HG03095 (cell line): ENCODE results near the gene SPATA13.
"Not testable (repeated sequence)": the region's sequence is repeated elsewhere in the genome, so short reads cannot be mapped to it uniquely, and the experiment has no call there.

Source experiments
- ATAC-seq: cut with Tn5 transposase; IDR thresholded peaks from one replicate; pipeline ENCODE4 v1.9.1; 2021; ENCODE audit warnings: moderate library complexity; ENCODE audit not compliant: unreplicated experiment

Gene SPATA13

DNA sequence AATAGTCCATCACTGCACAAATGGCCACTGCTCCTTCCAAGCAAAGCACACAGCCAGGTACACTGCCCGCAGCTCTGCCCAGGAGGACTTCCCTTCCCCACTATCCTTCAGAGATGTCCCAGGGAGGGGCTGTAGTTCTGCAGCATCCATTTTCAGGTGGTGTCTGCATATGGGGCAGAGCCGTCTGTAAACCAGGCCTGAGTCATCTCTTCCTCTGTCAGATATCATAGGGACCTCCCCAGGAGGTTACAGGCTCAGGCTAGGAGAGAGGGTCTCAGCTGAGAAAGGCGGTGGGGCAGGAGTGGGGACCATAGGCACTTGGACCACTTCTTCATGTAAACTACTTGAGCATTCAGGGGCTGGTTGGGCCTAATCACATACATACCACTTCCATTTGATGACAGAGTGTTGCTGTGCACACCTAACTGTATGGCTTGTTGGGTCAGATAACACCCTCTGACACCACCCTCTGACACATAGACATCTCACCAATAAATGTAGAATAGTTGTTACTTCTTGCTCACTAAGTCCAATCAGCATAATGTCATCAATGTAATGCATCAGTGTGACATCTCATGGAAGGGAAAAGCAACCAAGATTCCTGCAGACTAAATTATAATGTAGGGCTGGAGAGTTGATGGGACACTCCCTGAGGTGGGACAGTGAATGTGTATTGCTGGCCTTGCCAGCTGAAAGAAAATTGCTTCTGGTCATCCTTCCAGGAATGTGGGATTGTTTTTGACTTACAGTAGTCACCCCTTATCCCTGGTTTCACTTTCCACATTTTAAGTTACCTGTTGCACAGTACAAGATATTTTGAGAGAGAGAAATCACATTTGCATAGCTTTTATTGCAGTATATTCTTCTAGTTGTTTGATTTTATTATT is 189.5 kb downstream of the SPATA13 start:
- ATAC-seq, result not testable (repeated sequence)

DNA sequence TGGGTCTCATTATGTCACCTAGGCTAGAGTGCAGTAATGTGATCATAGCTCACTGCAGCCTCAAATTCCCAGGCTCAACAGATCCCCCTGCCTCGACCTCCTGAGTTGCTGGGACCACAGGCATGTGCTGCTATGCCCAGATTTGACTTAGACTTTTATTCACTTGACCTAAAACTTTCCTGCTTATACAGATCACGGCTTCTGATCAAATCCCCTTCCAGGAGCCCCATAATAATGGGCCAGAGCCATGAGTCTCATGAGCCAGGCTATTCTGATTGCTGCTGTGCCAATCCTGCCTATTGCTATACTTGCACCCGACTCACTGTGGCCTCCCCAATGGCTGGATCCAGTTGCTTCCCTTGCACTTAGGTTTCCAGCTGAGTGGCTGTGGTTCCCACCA is 190.9 kb downstream of the SPATA13 start:
- ATAC-seq, result no peak

DNA sequence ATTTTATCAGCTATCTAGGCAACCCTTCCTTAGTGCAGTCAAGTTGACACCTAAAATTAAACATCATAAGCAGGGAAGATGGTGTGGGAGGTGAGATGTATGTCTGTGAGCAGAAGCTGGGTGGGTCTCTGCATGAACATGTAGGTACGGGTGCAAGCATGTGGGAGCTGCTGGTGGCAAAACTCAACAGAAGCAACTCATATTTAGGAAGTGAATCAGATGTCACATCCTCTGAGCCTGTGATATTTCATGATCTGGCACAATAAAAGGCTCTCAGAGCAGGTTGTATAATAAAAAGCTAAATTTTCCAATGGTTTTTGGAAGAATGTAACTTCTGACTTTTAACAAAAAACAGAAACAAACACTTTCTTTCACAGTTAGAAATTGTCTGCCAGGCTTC is 193.2 kb downstream of the SPATA13 start:
- ATAC-seq, result no peak

DNA sequence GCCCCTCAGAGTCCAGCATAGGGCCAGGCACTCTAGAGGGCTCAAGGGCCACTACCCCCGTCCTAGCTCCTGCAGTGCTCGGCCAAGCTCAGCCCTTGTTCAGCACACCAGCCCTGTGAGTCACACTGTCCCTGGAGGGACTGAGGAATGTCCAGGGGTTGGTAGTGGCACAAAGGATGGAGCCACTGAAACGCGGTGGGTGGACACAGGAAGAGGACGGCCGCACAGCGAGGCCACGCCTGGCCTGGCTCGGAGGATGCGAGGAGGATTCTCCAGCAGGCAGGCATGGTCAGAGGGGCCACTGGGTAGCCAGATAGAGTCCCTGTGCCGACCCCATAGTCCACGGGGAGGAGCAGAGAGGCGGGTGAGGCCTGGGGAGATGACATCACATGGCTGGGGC is 194.6 kb downstream of the SPATA13 start:
- ATAC-seq, result no peak

DNA sequence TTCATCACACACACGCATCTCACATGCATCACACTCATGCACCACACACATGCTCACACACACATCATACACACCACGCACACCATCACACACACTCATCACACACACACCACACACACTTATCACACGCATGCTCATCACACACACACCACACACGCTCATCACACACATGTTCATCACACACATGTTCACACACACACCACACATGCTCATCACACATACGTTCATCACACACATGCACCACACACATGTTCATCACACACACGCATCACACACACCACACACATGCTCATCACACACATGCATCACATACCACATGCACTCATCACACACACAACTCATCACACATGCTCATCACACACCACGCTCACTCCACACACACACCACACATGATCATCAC is 195.8 kb downstream of the SPATA13 start:
- ATAC-seq, result no peak
